ENCODE results near the gene ZNF682.
"Not testable (repeated sequence)": the region's sequence is repeated elsewhere in the genome, so short reads cannot be mapped to it uniquely, and the experiment has no call there.

ZNF682 gene
- total RNA-seq = 6.4 to 9.8 reads per million in 2 experiments

- DNase-seq (ENCODE audit: low read depth) = peak; percentile 94
Observed at GRCh38 chr19:20039203-20039723, at the start of gene ZNF682. Gene ZNF682, minus strand, starts transcription at chr19:20039505. Its CDS starts 160 bp downstream, at chr19:20039345.

DNA sequence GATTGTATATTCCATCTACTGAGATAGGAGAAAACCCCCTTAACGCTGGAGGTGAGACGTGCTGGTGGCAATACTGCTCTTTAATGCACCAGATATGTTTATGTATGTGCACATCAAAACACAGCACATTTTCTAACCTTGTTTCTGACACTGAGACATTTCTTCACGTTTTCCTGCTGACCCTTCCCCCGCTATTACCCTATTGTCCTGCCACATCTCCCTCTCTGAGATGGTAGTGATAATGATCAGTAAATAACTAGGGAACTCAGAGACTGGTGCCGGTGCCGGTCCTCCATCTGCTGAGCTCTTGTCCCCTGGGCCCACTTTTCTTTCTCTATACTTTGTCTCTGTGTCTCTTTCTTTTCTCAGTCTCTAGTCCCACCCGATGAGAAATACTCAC lies 43.6 kb upstream of the ZNF682 start:
- DNase-seq (ENCODE audit: low read depth) = not testable (repeated sequence)

DNA sequence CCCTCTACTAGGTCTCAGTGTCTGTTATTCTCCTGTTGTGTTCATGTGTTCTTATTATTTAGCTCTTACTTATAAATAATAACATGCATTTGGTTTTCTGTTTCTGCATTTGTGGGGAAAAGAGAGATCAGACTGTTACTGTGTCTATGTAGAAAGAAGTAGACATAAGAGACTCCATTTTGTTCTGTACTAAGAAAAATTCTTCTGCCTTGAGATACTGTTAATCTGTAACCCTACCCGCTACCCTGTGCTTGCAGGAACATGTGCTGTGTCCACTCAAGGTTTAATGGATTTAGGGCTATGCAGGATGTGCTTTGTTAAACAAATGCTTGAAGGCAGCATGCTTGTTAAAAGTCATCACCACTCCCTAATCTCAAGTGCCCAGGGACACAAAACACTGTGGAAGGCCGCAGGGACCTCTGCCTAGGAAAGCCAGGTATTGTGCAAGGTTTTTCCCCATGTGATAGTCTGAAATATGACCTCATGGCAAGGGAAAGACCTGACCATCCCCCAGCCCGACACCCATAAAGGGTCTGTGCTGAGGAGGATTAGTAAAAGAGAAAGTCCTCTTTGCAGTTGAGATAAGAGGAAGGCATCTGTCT lies 43.0 kb upstream of the ZNF682 start:
- DNase-seq (ENCODE audit: low read depth) = not testable (repeated sequence)

- no peak for DNase-seq (ENCODE audit: low read depth)
Observed at GRCh38 chr19:20080656-20081055, 41.4 kb upstream of the ZNF682 start.

GRCh38 chr19:20079476-20079875 lies 40.2 kb upstream of the ZNF682 start:
- no peak for DNase-seq (ENCODE audit: low read depth)

DNA sequence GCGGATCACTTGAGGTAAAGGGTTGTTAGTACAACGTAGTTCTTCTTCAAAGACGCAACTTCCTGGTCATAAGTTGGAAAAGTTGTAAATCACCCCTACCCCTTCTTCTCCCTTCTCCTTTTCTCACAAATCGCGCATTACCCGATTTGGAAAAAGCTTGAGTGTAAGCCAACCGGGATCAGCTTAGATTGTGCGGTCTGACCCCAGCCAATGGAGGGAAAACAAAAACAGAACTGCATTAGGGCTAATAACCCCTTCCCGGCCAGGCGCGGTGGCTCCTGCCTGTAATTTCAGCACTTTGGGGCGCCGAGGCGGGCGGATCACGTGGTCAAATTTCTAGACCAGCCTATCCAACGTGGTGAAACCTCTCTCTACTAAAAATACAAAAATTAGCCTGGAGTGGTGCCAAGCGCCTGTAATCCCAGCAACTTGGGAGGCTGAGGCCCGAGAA lies 39.3 kb upstream of the ZNF682 start:
- DNase-seq (ENCODE audit: low read depth) = no peak

DNA sequence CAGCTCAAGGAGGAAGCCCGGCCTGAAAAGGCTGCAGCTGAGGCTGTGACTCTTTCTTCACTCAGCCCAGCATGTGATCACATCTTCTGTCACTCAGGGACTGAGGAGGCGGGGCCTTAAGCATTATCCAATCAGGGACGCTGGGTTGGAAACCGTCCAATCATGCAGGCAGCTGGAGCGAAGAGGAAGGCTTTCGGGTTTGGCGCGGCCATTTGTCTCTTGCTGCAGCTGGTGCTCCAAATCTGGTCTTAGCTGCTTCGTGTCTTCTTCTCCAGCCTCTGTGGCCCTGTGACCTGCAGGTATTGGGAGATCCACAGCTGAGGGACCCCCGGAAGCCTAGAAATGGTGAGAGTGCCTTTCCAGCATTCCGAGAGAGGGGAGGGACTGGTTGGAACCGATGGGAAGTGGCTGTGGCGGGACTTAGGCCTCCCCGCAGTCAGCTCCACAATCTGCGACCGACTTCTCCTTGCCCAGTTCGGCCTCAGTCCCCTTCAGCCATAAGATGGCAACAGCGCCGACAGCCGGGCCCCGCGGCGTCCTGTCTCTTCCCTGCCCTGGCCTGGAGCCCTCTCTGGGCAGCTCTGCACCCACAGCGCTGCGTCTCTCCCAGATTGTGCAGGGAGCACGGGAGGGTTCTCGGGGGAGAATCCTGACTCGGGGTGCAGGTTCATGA lies 38.6 kb upstream of the ZNF682 start, which contains the start of gene ZNF90:
ZNF90 (plus strand) TSS at position 210 of the 673 bp plus-strand sequence; CDS start at position 343, 133 bp downstream.
- DNase-seq (ENCODE audit: low read depth) = peak; percentile 87

- no peak for DNase-seq (ENCODE audit: low read depth)
Observed at GRCh38 chr19:20072936-20073335, 33.6 kb upstream of the ZNF682 start.

DNA sequence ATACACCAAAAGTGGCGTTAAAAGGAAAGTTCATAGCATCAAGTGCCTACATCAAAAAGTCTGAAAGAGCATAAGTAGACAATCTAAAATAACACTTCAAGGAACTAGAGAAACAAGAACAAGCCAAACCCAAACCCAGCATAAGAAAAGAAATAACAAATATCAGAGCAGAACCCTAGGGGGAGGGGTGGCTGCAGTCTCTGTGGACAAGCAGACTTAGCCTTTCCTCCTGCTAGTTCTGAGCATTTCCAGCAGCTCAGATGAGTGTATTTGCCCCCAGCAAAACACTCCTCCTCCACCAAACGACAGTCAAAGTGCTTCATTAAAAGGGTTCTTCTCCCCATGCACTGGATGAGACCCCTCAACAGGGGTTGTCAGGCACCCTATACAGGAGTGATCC lies 31.4 kb upstream of the ZNF682 start:
- DNase-seq (ENCODE audit: low read depth) = no peak

GRCh38 chr19:20068559-20068958 lies 29.3 kb upstream of the ZNF682 start:
- not testable (repeated sequence) for DNase-seq (ENCODE audit: low read depth)

DNA sequence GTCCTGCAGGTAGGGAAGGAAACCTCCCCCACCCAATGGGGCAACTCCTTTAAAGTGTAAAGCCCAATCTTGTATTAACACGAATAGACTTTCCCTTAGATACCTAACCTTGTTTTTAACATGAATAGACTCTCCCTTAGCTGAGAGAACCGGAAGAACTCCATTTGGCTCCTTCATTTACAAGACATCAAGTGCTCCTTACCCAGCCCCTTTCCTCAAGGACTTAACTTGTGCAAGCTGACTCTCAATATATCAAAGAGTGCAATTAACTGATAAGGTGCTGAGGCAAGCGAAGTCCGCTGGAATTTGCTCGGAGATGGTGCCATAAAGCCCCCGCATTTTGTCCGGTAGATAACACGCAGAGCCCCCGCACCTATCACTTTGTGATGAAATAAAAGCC lies 28.6 kb upstream of the ZNF682 start:
- DNase-seq (ENCODE audit: low read depth) = no peak

- no peak for DNase-seq (ENCODE audit: low read depth)
Observed at GRCh38 chr19:20066861-20067260, 27.6 kb upstream of the ZNF682 start.

- no peak for DNase-seq (ENCODE audit: low read depth)
Observed at GRCh38 chr19:20060282-20060681, 21.0 kb upstream of the ZNF682 start.

DNA sequence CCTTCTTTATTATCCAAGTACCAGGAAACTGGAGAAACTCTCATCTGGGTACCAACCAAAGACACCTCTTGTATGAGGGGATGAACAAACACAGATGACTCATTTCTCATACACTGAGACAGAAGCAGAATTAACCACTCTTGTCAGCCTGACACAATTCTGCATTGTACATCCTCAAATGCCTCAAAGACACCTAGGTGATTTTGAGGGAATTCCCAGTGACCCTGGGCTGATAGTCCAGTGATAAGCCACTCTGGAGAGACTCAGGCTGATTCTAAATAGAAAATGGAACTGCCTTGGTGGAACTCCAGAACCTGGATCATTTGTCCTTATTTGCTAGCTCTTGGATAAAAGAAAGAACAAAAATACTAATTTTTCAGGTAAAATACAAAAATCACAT lies 19.4 kb upstream of the ZNF682 start:
- not testable (repeated sequence) for DNase-seq (ENCODE audit: low read depth)

DNA sequence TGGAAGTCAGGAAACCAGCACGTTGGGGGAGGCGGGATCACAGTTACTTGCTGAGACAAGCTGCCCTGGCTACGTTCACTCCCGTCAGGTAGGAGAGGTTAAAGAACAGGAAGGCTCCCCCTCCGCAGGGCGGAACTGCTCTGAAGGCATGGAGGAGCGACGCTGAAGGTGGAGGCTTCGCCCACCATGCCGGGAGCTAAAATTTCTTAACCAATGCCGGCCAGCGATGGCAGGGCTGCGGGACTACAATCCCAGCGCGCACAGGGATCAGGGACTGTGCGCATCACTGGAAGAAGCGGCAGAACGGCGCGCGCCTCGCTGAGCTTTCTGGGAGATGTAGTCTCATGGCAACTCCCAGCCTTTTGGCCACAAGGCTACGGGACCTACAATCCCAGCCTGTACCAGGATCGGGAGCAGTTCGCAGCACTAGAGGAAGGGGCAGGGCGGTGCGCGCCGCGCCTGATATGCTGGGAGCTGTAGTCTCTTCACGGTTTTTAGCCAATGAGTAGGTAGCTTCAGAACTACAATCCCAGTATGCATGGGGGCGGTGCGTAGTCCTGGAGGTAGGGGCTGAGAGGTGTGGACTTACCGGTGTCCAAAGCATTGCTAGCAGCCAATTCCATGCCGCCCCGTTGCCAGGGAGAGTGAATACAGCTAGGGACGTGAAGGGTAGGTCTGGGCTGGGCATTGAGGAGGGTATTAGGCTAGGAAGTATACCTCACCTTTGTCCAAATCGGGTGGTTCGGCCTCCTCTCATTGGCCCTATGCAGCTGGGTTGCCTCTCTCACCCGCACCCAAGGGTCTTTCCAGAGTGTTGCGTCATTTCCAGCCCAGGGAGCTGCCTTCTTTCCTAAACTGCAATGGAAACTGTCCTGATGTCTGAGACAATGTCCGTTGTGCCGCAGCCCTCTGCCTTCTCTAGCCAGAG lies 12.8 kb upstream of the ZNF682 start:
- peak; percentile 40 for DNase-seq (ENCODE audit: low read depth)

DNA sequence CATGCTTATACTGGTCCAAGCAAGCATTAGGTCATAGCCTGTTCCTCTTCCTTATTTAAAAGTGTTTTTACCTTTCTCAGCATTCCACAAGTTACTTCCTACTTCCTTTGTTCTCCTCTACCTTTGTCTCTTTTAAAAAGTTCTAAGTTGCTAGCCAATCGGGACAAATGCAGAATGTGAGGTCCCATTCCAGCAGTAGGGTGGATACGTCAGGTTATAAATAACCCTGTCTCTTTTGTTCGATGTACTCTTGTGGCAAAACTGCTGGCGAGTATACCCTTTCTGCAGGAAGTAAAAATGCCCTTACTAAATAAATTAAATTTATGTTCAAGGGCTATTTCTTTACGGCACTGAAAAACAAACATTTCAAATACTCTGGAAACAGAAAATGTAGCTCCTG lies 6.4 kb upstream of the ZNF682 start:
- DNase-seq (ENCODE audit: low read depth) = not testable (repeated sequence)

GRCh38 chr19:20044663-20045062 lies 5.4 kb upstream of the ZNF682 start:
- DNase-seq (ENCODE audit: low read depth) = no peak

DNA sequence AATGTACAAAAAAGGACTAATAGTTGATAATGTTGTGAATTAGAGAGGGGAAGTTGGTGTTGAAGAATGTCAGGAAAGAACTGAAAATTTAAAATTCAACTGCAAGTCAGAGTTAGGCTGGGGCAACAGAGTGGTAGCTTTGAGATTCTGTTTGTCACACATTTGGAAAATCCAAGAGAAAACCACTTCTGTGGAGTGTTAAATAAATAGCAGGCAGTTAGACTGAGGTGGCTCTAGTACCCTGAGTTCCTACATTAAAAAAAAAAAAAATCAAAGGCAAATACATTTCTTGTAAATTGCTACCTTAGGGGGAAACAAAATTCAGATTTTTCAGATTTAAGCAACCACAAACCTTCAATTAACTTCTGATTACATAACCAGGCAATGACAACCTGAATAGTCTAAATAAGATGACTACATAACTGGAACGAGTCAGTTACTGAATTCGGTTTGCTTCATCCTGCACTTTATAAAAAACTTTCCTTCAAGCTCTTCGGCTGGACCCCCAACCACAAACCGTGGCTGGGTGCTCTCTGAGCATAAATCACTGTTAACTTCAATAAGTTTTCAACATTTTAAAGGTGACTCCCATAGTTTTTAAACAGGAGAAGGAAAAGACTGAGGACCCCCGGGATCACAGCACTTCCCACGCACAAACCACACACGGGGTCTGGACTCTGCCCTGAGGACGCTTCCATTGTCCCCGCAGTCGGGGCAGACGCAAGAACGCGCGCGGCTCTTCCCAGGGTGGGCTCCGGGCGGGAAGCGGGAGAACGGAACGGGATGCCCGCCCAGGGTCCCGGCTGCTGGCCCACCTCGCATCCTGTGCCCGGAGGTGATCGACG lies 725 bp downstream of the ZNF682 start:
- no peak for DNase-seq (ENCODE audit: low read depth)

DNA sequence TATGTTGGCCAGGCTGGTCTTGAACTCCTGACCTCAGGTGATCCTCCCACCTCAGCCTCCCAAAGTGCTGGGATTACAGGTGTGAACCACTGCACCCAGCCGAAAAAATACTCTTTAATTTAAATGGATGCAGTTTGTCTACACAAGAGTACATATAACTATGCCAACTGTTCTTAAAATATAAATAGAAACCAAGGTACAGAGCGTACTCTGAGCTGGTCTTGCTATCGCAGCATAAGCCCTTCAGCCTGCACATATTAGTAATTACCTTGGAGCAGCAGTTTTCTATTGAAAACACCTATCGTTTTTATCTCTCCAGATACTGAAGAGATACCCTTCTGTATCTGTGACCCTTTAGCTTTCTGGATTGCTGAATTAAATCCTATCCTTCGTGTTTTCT lies 3.4 kb downstream of the ZNF682 start:
- no peak for DNase-seq (ENCODE audit: low read depth)

- no peak for DNase-seq (ENCODE audit: low read depth)
Observed at GRCh38 chr19:20028611-20029010, 10.7 kb downstream of the ZNF682 start.

DNA sequence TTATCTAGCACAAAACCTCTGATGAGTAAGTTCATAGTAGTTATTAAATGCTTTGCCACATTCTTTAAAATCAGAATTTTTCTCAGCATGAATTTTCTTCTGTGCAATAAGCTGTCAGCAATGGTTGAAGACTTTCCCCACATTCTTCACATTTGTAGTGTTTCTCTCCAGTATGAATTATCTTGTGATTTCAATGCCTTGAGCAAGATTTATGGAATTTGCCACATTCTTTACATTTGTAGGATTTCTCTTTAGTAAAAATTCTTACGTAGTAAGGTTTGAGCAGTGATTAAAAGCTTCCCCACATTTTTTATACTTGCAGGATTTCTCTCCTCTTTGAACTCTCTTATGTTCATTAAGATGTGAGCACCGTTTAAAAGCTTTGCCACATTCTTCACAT lies 33.6 kb downstream of the ZNF682 start:
- DNase-seq (ENCODE audit: low read depth) = no peak
